Stimulated activated CD8-positive, alpha-beta memory T cell treated with anti-CD3 and anti-CD28 coated beads, Interleukin-12 subunit alpha, Interleukin-12 subunit beta, amount 100 ng/mL, for 4 hours (primary cell): ENCODE results near the gene SCP2.
"Not testable (repeated sequence)": the region's sequence is repeated elsewhere in the genome, so short reads cannot be mapped to it uniquely, and the experiment has no call there.

Experiments
- DNase-seq: peaks from one replicate; pipeline ENCODE4 v3.0.0-alpha.2; 2020; ENCODE audit warnings: low read depth

The SCP2 gene

GRCh38 chr1:52973841-52974240 is 46.8 kb downstream of the SCP2 start:
- DNase-seq, result no peak

GRCh38 chr1:52976183-52977035 is 49.3 kb downstream of the SCP2 start:
- DNase-seq, result no peak

GRCh38 chr1:52978045-52978444 is 51.0 kb downstream of the SCP2 start:
- no peak for DNase-seq

- not testable (repeated sequence) for DNase-seq
These were observed 65.7 kb downstream of the SCP2 start for GRCh38 chr1:52992733-52993132.

GRCh38 chr1:52994656-52995055 is 67.6 kb downstream of the SCP2 start:
- DNase-seq, result no peak

DNA sequence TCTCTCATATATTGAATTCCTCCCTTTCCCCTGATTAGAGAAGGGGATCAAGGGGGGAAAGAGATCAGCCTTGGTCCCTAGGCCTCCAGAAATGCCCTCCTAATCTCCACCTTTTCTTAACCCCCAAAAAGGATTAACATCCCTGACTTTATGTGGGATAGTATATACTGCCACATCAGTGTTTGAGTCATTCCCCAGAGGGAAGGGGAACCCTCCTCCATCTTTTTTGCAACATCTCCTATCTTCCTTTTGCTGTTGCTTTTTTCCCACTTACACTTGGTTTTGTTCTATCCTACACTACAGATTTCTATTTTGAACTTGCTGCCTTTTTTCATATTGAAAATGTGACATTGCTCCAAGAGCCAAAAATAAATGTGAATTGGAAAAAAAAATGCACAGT is 69.6 kb downstream of the SCP2 start:
- DNase-seq, result no peak

DNA sequence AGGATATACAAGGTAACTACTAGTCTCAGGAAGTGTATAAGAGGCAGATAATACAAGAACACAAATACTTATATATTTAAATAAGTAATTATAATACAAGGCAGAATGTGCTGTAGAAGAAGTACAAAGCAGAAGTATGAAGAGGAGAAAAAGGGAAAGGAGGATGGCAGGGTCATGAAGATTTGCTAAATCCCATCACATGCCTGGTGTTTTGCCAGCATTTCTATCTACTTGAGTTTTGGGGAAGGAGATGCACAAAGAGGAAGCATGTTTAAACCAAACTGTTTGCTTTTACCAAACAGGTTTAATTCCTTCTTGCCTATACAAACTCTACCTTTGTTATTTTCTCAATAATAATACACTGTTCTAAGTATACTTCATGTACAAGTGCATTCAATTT is 74.1 kb downstream of the SCP2 start:
- DNase-seq, result no peak

GRCh38 chr1:53006612-53007011 is 79.5 kb downstream of the SCP2 start:
- not testable (repeated sequence) for DNase-seq

GRCh38 chr1:53010247-53010646 is 83.2 kb downstream of the SCP2 start:
- DNase-seq, result not testable (repeated sequence)

DNA sequence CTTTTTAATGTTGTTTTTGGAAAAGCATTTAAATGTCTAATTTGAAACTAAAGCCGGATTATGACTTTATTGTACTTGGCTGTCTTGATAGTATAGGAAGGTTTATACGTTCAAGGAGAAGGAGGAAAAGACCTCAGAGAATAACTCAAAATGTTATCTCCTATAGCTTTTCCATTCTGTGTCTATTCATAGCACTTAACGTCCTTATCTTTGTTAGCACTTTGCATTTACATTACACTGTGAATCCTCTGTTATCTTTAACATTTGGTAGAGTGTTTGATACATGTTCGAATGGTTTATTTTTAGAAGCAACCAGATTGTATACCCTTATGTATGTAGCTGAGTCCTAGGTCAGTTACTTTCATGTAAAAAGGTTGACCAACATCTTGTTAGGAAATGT is 84.1 kb downstream of the SCP2 start:
- no peak for DNase-seq

DNA sequence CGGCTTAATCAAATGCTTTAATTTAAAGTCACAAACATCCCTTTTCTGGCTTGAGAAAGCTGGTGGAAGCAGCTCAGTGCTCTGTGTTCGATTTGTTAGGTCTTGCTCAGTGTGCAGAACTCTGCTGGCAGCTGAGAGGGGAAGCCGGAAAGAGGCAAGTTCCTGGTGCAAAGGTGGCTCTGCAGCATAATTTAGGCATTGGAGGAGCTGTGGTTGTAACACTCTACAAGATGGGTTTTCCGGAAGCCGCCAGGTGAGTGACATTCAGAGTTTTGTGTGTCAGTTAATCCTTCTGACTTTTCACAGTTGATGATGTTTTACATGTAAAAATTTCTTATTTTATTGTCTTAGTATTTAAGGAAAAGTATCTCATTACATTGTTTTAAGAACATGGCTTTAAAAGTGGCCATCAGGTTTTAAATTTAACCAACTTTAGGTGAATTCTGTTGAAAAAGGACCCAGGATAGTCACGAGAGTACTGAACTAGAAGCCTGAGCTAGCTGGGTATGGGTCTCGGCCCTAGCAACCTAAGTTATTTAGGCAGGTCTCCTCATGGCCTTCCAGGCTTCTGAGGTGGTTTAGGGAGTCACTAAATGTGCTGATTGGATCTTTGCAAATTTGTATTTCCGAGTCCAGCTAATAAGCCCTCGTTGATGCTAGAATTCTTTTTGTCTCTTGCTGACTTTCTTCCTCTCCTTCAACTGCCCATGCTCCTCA is 87.9 kb downstream of the SCP2 start:
- peak; percentile 39 for DNase-seq

DNA sequence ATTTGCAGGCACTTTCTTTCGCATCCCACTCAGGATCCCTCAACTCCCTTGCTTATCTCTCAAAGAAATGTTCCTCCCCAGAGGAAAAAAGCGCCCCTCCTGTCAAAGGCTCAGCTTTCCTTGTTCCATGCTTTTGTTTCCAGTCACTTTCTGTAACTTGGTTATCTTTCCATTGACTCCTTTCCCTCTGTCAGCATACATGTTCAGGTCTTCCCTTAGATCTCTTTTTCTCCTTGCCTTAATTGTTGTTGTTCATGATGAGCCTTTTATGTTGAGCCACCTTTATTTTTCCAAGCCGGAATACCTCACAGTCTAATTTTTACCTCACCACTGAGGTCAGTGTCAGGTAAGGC is 88.4 kb downstream of the SCP2 start:
- DNase-seq, result no peak

DNA sequence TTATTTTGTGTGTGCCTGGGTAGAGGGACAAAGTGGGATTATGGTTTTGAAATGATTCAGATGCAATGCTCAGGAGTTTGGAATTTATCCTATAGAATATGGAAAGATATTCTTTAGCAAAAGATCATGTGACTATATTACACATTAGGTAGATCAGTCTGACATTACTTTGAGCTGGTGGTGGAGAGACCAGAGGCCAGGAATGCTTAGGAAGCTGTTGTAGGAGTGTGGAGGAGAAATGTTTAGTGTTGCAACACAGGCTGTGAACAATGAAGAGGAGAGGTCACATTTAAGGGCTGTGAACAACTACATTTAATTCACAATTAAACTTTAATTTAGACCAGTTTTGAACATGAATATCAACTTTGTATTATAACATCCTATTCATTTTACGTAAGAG is 89.6 kb downstream of the SCP2 start:
- DNase-seq, result no peak

DNA sequence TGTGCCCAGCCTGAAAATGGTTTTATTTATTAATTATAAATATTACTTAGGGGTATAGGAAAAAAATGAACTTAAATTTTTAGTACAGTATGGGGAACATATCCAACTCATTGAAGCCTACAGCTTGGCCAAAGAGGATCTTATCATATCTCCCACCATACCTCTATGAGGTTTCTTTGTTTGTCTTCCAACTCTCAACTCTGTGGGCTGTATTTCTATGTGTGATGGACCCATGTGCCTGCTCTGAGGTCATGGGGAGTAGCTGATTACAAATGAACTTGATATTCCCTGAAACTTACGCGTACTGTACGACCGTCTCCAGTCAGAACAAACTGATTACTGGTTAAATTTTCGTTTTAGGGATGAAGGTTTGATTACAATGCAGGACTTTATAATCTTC is 93.5 kb downstream of the SCP2 start:
- no peak for DNase-seq

DNA sequence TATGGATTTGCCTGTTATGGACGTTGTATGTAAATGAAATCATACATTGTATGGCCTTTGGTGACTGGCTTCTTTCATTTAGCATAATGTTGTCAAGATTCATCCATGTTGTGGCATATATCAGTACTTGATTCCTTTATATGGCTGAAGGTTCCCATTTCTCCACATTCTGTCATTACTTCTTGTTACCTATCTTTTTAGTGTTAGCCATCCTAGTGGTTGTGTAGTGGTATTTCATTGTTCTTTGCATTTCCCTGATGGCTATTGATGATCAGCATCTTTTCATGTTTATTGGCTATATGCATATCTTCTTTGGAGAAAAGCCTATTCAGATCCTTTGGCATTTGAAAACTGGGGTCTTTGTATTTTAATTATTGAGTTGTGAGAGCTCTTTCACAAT is 95.1 kb downstream of the SCP2 start:
- no peak for DNase-seq

- no peak for DNase-seq
These were observed 96.5 kb downstream of the SCP2 start for GRCh38 chr1:53023546-53023945.

- no peak for DNase-seq
These were observed 97.0 kb downstream of the SCP2 start for GRCh38 chr1:53024117-53024516.

GRCh38 chr1:53025034-53025768 is 98.1 kb downstream of the SCP2 start:
- no peak for DNase-seq

- DNase-seq, result no peak
These were observed 98.7 kb downstream of the SCP2 start for GRCh38 chr1:53025769-53026112.

- no peak for DNase-seq
These were observed 99.2 kb downstream of the SCP2 start for GRCh38 chr1:53026254-53026653.

DNA sequence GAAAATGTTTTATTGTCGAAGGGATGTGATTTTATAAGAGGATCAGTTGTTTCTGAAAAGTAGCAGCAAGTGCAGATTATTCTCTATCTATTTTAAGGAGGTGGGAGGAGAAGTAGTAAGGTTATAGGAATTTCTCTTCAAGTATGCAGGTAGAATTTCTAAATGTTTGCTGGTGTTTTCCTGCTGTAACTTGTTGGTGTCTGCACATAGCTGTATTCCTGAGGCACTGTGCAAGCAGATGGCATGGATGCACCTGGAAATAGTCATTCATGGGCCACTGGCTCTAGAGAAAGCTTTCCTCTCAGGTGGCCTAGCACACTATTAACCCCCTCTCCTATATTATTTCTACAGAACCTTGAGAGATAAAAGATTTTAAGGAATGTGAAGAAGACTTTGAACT is 104.7 kb downstream of the SCP2 start:
- no peak for DNase-seq

- no peak for DNase-seq
These were observed 110.1 kb downstream of the SCP2 start for GRCh38 chr1:53037159-53037558.

- DNase-seq, result no peak
These were observed 111.5 kb downstream of the SCP2 start for GRCh38 chr1:53038566-53038965.
